HL-60 (cell line): Measurements from ENCODE around the gene PRKAG2.

Experiments used
- GABPA ChIP-seq: IDR thresholded peaks from 2 replicates; pipeline ENCODE4 v1.6.1; 2012; ENCODE audit warnings: low read depth
- TF ChIP-seq, protein P1 (sequence below): IDR thresholded peaks from 2 replicates; pipeline ENCODE4 v1.6.1; 2012; ENCODE audit warnings: low read depth; ENCODE audit not compliant: insufficient replicate concordance

GRCh38 chr7:151787348-151787747 lies 89.6 kb downstream of the PRKAG2 start:
- TF ChIP-seq GABPA: no peak
- TF ChIP-seq, protein P1, sequence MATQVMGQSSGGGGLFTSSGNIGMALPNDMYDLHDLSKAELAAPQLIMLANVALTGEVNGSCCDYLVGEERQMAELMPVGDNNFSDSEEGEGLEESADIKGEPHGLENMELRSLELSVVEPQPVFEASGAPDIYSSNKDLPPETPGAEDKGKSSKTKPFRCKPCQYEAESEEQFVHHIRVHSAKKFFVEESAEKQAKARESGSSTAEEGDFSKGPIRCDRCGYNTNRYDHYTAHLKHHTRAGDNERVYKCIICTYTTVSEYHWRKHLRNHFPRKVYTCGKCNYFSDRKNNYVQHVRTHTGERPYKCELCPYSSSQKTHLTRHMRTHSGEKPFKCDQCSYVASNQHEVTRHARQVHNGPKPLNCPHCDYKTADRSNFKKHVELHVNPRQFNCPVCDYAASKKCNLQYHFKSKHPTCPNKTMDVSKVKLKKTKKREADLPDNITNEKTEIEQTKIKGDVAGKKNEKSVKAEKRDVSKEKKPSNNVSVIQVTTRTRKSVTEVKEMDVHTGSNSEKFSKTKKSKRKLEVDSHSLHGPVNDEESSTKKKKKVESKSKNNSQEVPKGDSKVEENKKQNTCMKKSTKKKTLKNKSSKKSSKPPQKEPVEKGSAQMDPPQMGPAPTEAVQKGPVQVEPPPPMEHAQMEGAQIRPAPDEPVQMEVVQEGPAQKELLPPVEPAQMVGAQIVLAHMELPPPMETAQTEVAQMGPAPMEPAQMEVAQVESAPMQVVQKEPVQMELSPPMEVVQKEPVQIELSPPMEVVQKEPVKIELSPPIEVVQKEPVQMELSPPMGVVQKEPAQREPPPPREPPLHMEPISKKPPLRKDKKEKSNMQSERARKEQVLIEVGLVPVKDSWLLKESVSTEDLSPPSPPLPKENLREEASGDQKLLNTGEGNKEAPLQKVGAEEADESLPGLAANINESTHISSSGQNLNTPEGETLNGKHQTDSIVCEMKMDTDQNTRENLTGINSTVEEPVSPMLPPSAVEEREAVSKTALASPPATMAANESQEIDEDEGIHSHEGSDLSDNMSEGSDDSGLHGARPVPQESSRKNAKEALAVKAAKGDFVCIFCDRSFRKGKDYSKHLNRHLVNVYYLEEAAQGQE: no peak
